K562 (cell line): Measurements from ENCODE around the gene AIF1. TPM values are rescaled to one million over a fixed set of nuclear protein-coding genes. Genes with fewer than 3 reads are reported as not detected.

Experiments
- CHCHD3 ChIP-seq: fragments of 250-450 bp; sonication (Bioruptor Pico); IDR thresholded peaks from 2 replicates; pipeline ENCODE4 v2.1.2; 2022; ENCODE audit warnings: mild to moderate bottlenecking
- CXXC5 ChIP-seq: fragments of 250-450 bp; sonication (Bioruptor Pico); IDR thresholded peaks from 2 replicates; pipeline ENCODE4 v1.8.0; 2022; ENCODE audit warnings: inconsistent platforms, mild to moderate bottlenecking, moderate library complexity
- FOXO4 ChIP-seq: fragments of 450-650 bp; formaldehyde crosslinking; IDR thresholded peaks from 2 replicates; pipeline ENCODE4 v1.4.0; 2020; ENCODE audit warnings: mild to moderate bottlenecking, moderate library complexity
- GTF2E2 ChIP-seq: fragments of 200-800 bp; sonication (Bioruptor generic); IDR thresholded peaks from 2 replicates; pipeline ENCODE4 v1.6.1; 2016; ENCODE audit warnings: missing genetic modification characterization, missing compliant biosample characterization
- HCFC1 ChIP-seq: IDR thresholded peaks from 2 replicates; pipeline ENCODE4 v1.6.1; 2012; ENCODE audit warnings: low read depth, low read length, improper control_type of control experiment
- HDAC1 ChIP-seq, 2 experiments: fragments of 450-650 bp; IDR thresholded peaks; 2 replicates each; pipeline ENCODE4 v1.6.1; 2016 to 2017; ENCODE audit warnings: inconsistent platforms in 1 of 2, mild to moderate bottlenecking in 1 of 2, moderate library complexity in 1 of 2
- IRF1 ChIP-seq: sonication (generic); formaldehyde crosslinking; IDR thresholded peaks from 2 replicates; pipeline ENCODE4 v1.8.0; 2022; ENCODE audit warnings: missing genetic modification reagents, mild to moderate bottlenecking, borderline replicate concordance
- MED1 ChIP-seq: sonication (generic); formaldehyde crosslinking; IDR thresholded peaks from 2 replicates; pipeline ENCODE4 v1.8.1; 2023; ENCODE audit warnings: missing genetic modification reagents, borderline replicate concordance
- NR2F6 ChIP-seq: fragments of 450-650 bp; formaldehyde crosslinking; IDR thresholded peaks from 2 replicates; pipeline ENCODE4 v1.4.0; 2020; ENCODE audit warnings: mild to moderate bottlenecking
- SIN3B ChIP-seq: fragments of 450-650 bp; IDR thresholded peaks from 2 replicates; pipeline ENCODE4 v1.6.1; 2017; ENCODE audit warnings: low read depth, mild to moderate bottlenecking, moderate library complexity
- SMC3 ChIP-seq: conservative IDR thresholded peaks from 2 replicates; pipeline ENCODE4 v1.6.1; 2011; ENCODE audit warnings: low read depth, low read length, improper control_type of control experiment; ENCODE audit not compliant: insufficient read depth
- ZBTB40 ChIP-seq, 2 experiments: fragments of 450-650 bp in 1 of 2; sonication (generic) in 1 of 2; formaldehyde crosslinking in 1 of 2; IDR thresholded peaks; 2 replicates each; pipeline versions ENCODE4 v1.7.1 to v1.9.0; 2016 to 2022; ENCODE audit warnings: inconsistent platforms in 1 of 2, mild to moderate bottlenecking in 1 of 2, missing genetic modification reagents in 1 of 2
- ZNF184 ChIP-seq: sonication (generic); formaldehyde crosslinking; IDR thresholded peaks from 2 replicates; pipeline ENCODE4 v1.5.0; 2020; ENCODE audit warnings: missing genetic modification reagents
- ZNF57 ChIP-seq: fragments of 450-650 bp; formaldehyde crosslinking; IDR thresholded peaks from 2 replicates; pipeline ENCODE4 v1.4.0; 2020; ENCODE audit warnings: mild to moderate bottlenecking, moderate library complexity
- ZSCAN32 ChIP-seq: fragments of 450-650 bp; formaldehyde crosslinking; IDR thresholded peaks from 2 replicates; pipeline ENCODE4 v1.4.0; 2020; ENCODE audit warnings: mild to moderate bottlenecking, moderate library complexity
- polyA plus RNA-seq, 8 experiments: library from polyadenylated mRNA; depleted of rRNA in 4 of 8; stranded (reverse) in 5 of 8; unstranded in 3 of 8; fragments of >200 nt; fragmentation: Nextera tagmentation in 2 of 8; fragmentation: Illumina TruSeq in 1 of 8; extraction: Ambion mirVana in 2 of 8; extraction: Trizol in 1 of 8; gene quantifications; 2 replicates each; pipeline versions ENCODE4 v1.2.1 to v1.2.3, GENCODE V29; 2011 to 2014; ENCODE audit warnings: inconsistent platforms in 1 of 8, missing spikeins in 1 of 8
- total RNA-seq, 7 experiments: library from RNA; depleted of rRNA in 6 of 7; stranded (reverse); fragments of >200 nt in 6 of 7; fragmentation: Illumina TruSeq in 2 of 7; extraction: Trizol in 2 of 7; gene quantifications; 2 replicates each; pipeline versions ENCODE4 v1.2.1 to v1.2.3, GENCODE V29; 2011 to 2021; ENCODE audit warnings: low replicate concordance in 1 of 7

Gene AIF1
- total and polyA plus RNA-seq, 9 of the 15 experiments (the other 6 are each of a cell fraction or from before 2014, with no cell fraction given) = 9.4 to 33.4 (median 19.4) TPM

GRCh38 chr6:31619805-31620585, 5.0 kb downstream of the AIF1 start (continued):
- TF ChIP-seq SIN3B (peak; percentile 90), SMC3 (no peak), CXXC5 (peak; percentile 98), ZSCAN32 (peak; percentile 91), ZBTB40 (IDR thresholded peaks at IDR 0.05) (no peak), ZBTB40 (CRISPR knock-in tag; IDR thresholded peaks at IDR 0.05) (no peak), CHCHD3 (CRISPR knock-in tag) (peak; percentile 80; the same call in 1 of the 2 replicates), ZNF184 (CRISPR knock-in tag) (no peak), GTF2E2 (tag) (peak; percentile 56; the same call in 1 of the 2 replicates), NR2F6 (peak; percentile 91), MED1 (CRISPR knock-in tag) (no peak), HDAC1 (IDR thresholded peaks at IDR 0.05) (peak in 1 of 2 experiments; percentile 93; a peak in 2 of 4 replicates), IRF1 (no peak), HCFC1 (peak; percentile 77), ZNF57 (CRISPR knock-in tag) (0 out of 2 replicates have a peak, but pooled peaks have one; percentile 43), FOXO4 (CRISPR knock-in tag) (peak; percentile 82; the same call in 1 of the 2 replicates)
